ENCODE data around the gene ZNF407.
"Not testable (repeated sequence)": the region's sequence is repeated elsewhere in the genome, so short reads cannot be mapped to it uniquely, and the experiment has no call there.

The ZNF407 gene

GRCh38 chr18:74597662-74598349, at the start of gene ZNF407:
Gene ZNF407 (plus strand): TSS chr18:74597870. CDS start chr18:74631020, 33,150 bp downstream.
- DNase-seq (ENCODE audit: low read depth): peak; percentile 88

- no peak for DNase-seq (ENCODE audit: low read depth)
Observed at GRCh38 chr18:74549591-74550104, 48.0 kb upstream of the ZNF407 start.

GRCh38 chr18:74550886-74551285, 46.8 kb upstream of the ZNF407 start:
- no peak for DNase-seq (ENCODE audit: low read depth)

GRCh38 chr18:74551452-74551851, 46.2 kb upstream of the ZNF407 start:
- DNase-seq (ENCODE audit: low read depth): no peak

- peak; percentile 62 for DNase-seq (ENCODE audit: low read depth)
Observed at GRCh38 chr18:74551936-74552555, 45.6 kb upstream of the ZNF407 start.

- no peak for DNase-seq (ENCODE audit: low read depth)
Observed at GRCh38 chr18:74556126-74556525, 41.5 kb upstream of the ZNF407 start.

- DNase-seq (ENCODE audit: low read depth): no peak
Observed at GRCh38 chr18:74558096-74558495, 39.6 kb upstream of the ZNF407 start.

- no peak for DNase-seq (ENCODE audit: low read depth)
Observed at GRCh38 chr18:74562131-74562730, 35.4 kb upstream of the ZNF407 start.

GRCh38 chr18:74562775-74563174, 34.9 kb upstream of the ZNF407 start:
- no peak for DNase-seq (ENCODE audit: low read depth)

- DNase-seq (ENCODE audit: low read depth): no peak
Observed at GRCh38 chr18:74563999-74564398, 33.7 kb upstream of the ZNF407 start.

- not testable (repeated sequence) for DNase-seq (ENCODE audit: low read depth)
Observed at GRCh38 chr18:74565164-74565563, 32.5 kb upstream of the ZNF407 start.

- DNase-seq (ENCODE audit: low read depth): not testable (repeated sequence)
Observed at GRCh38 chr18:74565993-74566392, 31.7 kb upstream of the ZNF407 start.

- DNase-seq (ENCODE audit: low read depth): no peak
Observed at GRCh38 chr18:74567822-74568221, 29.8 kb upstream of the ZNF407 start.

- DNase-seq (ENCODE audit: low read depth): no peak
Observed at GRCh38 chr18:74569401-74569800, 28.3 kb upstream of the ZNF407 start.

- no peak for DNase-seq (ENCODE audit: low read depth)
Observed at GRCh38 chr18:74570266-74570665, 27.4 kb upstream of the ZNF407 start.

- DNase-seq (ENCODE audit: low read depth): no peak
Observed at GRCh38 chr18:74571895-74572680, 25.6 kb upstream of the ZNF407 start.

GRCh38 chr18:74573053-74573452, 24.6 kb upstream of the ZNF407 start:
- DNase-seq (ENCODE audit: low read depth): no peak

GRCh38 chr18:74574916-74575315, 22.8 kb upstream of the ZNF407 start:
- DNase-seq (ENCODE audit: low read depth): no peak

GRCh38 chr18:74577019-74577418, 20.7 kb upstream of the ZNF407 start:
- DNase-seq (ENCODE audit: low read depth): no peak

GRCh38 chr18:74579496-74580065, 18.1 kb upstream of the ZNF407 start:
- no peak for DNase-seq (ENCODE audit: low read depth)

GRCh38 chr18:74582642-74583041, 15.0 kb upstream of the ZNF407 start:
- DNase-seq (ENCODE audit: low read depth): no peak

GRCh38 chr18:74587441-74587840, 10.2 kb upstream of the ZNF407 start:
- no peak for DNase-seq (ENCODE audit: low read depth)
